HG03354 (cell line): ENCODE data around the gene MCAT.
"Not testable (repeated sequence)": the region's sequence is repeated elsewhere in the genome, so short reads cannot be mapped to it uniquely, and the experiment has no call there.

Experiments used
- ATAC-seq: cut with Tn5 transposase; IDR thresholded peaks from one replicate; pipeline ENCODE4 v1.9.1; 2021; ENCODE audit warnings: mild to moderate bottlenecking; ENCODE audit not compliant: unreplicated experiment, poor library complexity, severe bottlenecking

Gene MCAT

GRCh38 chr22:43157874-43158546 is 14.8 kb upstream of the MCAT start:
- ATAC-seq, result no peak

- ATAC-seq, result no peak
Measured at GRCh38 chr22:43156413-43156812, 13.2 kb upstream of the MCAT start.

DNA sequence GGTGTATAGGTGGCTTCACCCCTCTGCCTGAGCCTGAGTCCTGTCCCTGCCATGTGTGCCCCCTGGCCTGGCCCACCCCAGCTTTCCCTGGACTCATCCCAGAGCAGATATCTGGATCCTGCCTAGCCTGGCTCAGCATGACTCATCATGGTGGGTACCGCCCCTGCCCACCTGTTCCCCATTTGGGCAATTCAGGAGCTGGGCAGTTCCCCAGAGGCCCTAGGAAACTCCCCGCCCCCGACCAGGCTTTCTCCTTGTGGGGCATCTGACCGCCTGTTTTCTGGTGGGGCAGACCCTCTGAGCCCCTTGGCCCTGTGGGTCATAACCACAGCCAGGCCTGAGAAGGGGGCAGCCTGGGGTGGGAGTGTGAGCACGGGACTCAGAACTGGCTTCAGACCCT is 12.6 kb upstream of the MCAT start:
- ATAC-seq, result no peak

DNA sequence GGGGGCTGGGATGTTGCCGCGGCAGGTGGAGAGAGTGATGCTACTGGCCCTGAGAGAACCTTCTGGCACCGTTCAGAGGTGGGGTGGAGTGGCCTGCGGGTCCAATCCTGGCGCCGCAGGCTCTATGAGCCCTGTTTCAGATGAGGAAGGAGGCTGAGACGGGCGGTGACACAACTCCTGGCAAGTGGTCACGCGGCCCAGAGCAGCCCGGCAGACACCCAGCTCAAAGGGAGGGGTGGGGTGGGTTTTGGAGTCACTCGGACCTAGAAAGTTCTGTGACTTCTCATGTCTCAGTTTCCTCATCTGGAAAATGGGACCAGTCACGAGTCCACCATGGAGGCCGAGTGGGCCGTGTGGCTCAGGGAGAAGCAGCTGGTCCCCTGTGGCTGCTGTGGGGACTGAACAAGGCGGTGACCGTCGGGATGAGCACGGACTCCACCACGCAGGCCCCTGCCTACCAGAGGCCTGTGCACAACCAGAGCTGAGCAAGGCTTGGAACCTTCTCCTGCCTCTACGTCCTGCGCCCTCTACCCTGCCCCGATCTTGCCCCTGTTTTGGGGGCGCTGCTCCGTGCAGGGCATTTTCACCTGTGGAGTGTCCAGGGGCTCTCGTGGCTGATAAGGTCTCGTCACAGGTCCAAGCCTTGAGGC is 11.8 kb upstream of the MCAT start:
- no peak for ATAC-seq

- ATAC-seq, result no peak
Measured at GRCh38 chr22:43153899-43154298, 10.7 kb upstream of the MCAT start.

DNA sequence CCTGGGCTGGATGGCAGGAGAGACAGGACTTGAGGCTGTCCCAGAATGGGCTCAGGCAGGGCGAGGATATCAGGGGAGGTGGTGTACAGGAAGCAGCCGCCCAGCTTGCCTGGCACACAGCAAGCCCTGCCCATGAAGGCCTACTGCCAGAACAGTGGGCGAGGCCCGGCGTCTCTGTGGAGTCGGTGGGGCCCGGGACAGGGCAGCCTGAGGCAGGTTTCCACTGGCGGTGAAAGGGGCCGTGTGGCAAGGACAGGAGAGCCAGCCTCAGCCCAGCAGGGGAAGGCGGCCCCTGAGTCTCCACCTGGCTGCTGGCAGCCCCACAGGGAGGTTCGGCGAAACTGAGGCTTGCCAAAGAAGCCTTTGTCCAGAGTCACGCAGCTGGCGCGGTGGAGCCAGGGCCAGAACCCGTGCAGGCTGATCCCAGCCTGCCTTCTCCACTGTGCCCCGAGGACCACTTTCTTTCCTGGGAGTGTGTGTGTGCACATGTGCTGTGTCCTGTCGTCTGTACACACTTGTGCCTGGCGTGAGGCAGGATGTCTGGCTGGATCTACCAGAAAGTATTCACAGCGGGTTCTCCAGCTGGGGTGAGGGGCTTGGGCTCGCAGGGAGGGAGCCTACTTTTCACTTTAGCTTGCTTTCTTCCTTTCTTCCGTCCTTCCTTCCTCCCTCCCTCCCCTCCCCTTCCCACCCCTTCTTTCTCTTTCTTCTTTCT is 9.3 kb upstream of the MCAT start:
- ATAC-seq, result no peak

DNA sequence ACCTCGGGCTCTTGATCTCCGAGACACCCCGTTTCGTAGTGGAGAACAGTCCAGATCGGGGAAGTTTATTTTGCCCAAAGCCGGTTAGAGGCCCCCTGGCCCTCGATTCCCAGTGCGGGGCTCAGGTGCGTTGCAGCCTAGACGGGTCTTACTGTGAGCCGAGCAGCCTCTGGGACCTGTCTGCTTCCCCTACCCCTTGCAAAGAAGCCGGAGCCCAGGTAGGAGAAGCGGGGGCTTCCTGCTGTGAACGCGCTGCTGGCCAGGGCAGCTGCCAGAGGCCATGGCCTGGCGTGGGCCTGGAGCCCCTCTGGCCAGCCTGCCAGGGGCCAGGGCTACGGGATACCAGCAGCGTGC is 8.8 kb upstream of the MCAT start:
- ATAC-seq, result no peak

DNA sequence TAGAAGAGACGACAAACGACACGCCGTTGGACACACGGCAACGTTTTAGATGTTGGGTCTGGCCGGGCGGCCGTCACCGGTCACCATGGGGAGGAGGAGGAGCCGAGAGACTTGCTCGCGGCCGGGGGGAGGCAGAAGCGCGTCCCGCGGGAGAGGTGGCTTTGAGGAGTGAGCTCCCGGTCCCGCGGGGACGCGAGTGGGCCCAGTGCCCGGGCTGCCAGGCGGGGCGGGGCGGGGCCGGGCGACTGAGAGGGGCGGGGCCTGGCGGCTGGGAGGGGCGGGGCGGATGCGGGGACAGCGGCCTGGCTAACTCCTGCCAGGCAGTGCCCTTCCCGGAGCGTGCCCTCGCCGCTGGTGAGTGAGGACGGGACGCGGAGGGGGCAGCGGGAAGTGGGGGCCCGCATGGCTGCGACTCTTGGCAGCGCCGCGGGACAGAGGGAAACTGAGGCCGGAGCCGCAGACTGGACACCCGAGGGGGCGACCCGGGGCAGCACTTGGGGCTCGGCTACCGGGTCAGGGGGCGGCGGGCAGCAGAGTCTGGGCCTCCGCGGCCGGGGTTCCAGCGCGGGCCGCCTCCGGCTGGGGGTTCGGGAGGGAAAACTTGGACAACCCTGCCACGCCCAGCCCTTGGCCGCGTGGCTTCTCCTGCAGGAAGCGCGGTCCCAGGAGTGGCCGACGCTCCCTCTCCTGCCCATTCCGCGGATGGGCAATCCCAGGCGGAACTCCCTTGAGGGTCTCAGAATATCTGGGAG is 8.2 kb upstream of the MCAT start, which contains the start of gene TSPO:
TSPO (plus strand) TSS at position 309 of the 752 bp plus-strand sequence. CDS start 7,680 bp downstream, outside the sequence.
- ATAC-seq, result no peak

DNA sequence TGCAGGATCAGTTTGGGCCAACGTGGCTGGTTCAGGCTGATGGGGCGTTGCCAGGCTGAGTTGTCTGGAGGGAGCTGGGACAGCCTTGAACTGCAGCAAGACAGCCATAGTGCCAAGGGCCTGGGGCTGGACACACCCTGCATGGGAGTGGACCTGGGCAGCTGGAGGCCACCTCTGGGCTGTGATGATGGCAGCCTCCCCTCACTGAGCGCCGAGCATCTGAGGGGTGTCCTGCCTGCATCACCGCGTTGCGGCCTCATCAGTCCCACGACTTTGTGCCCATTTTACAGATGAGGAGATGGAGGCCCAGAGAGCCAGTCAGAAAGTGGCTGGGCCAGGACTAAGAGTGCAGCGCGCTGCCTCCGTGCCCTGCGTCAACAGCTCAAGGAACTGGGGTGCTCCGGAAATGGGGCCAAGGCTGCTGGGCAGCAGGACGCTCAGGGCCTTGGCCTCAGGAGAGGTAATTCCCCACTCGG is 7.6 kb upstream of the MCAT start:
- ATAC-seq, result no peak

DNA sequence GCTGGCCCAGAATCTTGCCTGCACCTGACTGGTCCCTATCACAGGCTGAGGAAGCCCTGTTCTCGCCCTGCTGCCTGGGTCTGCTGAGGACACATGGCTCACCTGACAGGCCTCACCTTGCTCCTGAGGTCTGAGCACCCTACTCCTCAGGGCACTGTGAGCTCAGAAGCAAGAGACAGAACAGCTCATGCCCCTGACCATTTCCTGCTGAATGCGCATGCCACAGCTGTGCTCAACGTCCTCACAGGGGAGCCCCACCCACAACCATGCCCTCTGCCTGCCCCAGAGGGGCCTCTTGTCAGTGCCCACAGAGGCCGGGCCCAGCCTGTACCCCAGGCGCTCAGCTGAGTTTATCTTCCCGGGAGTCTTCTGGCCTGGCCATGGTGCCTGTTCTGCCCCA is 5.4 kb upstream of the MCAT start:
- ATAC-seq, result no peak

GRCh38 chr22:43147821-43148220 is 4.6 kb upstream of the MCAT start:
- no peak for ATAC-seq

DNA sequence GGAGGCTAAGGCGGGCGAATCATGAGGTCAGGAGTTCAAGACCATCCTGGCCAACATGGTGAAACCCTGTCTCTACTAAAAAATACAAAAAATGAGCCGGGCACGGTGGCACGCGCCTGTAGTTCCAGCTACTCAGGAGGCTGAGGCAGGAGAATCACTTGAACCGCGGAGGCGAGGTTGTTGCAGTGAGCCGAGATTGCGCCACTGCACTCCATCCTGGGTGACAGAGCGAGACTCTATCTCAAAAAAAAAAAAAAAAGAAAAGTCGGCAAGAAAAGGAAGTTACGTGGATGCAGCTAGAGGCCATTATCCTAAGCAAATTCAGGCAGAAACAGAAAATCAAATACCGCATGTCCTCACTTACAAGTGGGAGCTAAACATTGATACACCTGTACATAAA is 3.1 kb upstream of the MCAT start:
- ATAC-seq, result not testable (repeated sequence)

DNA sequence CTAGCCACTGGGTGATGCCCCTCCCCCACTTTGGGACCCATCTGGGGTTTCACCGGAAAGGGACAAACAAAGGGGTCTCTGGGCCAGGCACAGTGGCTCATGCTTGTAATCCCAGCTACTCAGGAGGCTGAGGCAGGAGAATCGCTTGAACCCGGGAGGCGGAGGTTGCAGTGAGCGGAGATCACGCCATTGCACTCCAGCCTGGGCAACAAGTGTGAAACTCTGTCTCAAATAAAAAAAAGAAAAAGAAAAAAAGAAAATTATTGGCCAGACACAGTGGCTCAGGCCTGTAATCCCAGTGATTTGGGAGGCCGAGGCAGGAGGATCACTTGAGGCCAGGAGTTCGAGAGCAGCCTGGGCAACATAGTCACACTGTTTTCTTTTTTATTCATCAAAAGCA is 2.2 kb upstream of the MCAT start:
- ATAC-seq, result not testable (repeated sequence)

- ATAC-seq, result no peak
Measured at GRCh38 chr22:43144949-43145348, 1.8 kb upstream of the MCAT start.

- ATAC-seq, result no peak
Measured at GRCh38 chr22:43136801-43137200, 6.4 kb downstream of the MCAT start.

GRCh38 chr22:43136255-43136654 is 6.9 kb downstream of the MCAT start:
- ATAC-seq, result no peak

DNA sequence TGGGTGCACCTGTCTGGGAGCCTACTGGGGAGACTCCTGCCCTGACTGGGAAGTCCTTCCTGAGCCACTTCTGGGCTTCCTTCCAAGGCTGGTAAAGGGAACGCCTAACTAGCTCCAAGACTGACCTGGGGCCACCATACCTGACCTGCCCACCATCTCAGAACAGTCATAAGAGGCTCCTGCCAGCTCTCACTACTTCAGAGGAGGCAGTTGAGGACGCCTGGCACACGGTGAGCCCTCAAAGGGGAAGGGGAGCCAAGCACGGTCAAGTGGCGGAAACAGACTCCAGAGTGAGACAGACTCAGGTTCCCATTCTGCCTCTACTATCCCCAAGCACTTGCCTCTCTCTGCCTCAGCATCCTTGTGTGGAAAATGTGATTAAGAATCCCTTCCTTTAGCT is 7.6 kb downstream of the MCAT start:
- ATAC-seq, result no peak

GRCh38 chr22:43134553-43134952 is 8.6 kb downstream of the MCAT start:
- no peak for ATAC-seq

- no peak for ATAC-seq
Measured at GRCh38 chr22:43133401-43133800, 9.8 kb downstream of the MCAT start.

DNA sequence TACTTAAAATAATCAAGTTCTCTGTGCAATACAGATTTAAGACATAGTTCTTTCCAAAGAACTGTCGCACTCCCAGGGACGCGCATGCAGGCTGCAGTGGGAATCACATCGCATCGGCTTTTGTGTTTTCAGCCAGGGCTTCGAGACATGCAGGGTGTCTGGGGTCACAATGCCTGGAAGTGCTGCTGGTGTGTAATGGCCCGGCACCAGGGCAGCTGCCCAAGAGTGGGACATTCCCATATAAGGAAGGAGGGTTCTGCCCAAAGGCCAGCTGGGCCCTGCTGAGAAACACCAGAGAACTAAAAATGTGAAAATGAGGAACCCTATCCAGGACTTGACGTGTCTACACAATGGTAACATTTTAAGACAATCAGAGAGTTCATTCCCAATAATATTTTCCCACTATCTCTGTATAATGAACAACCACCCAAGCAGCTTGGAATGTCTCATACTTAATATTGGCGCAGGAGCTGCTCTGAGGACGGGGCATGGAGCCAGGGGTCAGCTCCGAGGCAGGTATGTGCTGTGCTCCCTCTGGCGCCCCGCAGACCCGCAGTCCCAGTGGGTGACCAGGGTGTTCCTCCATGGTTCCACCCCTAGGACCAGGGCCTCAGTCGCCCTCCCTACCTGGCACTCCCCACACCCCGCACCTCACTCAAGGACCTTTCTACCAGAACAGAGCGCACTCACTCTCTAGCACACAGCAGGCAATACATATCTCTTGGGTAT is 11.3 kb downstream of the MCAT start:
- no peak for ATAC-seq
